GM12872 (cell line): ENCODE data around the gene BRS3.

ENCODE experiments used
- TF ChIP-seq, protein P1 (sequence below): IDR thresholded peaks from 3 replicates; pipeline ENCODE4 v1.5.1; 2011; ENCODE audit warnings: low read depth, mild to moderate bottlenecking, low read length, moderate library complexity; ENCODE audit not compliant: insufficient read depth

Gene BRS3

DNA sequence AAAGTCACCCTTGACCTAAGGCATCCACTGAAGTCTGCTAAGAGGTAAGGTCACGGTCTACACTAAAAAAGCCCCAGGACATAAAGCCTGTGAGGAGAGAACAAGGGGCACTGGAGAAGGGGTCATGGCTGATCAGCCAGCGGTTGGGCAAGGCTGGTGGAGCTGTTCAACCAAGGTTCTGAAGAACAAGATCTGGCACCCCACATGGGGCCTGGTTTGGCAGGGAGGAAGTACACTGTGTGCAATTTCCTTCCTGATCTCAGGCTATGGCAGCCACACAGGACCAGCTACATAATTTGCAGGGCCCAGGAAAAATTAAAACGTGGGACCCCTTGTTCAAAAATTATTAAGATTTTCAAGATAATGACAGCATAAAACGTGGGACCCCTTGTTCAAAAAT lies 14.1 kb upstream of the BRS3 start:
- TF ChIP-seq, protein P1, sequence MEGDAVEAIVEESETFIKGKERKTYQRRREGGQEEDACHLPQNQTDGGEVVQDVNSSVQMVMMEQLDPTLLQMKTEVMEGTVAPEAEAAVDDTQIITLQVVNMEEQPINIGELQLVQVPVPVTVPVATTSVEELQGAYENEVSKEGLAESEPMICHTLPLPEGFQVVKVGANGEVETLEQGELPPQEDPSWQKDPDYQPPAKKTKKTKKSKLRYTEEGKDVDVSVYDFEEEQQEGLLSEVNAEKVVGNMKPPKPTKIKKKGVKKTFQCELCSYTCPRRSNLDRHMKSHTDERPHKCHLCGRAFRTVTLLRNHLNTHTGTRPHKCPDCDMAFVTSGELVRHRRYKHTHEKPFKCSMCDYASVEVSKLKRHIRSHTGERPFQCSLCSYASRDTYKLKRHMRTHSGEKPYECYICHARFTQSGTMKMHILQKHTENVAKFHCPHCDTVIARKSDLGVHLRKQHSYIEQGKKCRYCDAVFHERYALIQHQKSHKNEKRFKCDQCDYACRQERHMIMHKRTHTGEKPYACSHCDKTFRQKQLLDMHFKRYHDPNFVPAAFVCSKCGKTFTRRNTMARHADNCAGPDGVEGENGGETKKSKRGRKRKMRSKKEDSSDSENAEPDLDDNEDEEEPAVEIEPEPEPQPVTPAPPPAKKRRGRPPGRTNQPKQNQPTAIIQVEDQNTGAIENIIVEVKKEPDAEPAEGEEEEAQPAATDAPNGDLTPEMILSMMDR = no peak

DNA sequence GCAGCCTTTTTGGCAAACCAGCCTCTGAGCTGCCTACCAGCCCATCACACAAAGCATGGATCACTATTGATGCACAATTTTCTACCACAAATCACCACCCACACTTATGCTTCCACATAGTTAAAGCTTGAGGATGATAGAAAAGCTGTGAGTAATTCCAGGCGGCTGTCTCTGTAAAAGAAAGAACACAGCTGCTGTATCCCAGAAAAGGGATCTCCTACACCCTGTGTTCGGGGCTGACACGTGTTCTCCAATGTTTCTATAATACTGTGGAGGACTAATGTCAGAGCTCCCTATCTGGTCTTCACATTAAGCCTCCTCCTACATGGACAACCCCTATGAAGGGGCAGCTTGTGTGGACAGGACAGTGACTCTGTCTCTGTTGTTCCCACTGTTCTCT lies 12.5 kb upstream of the BRS3 start:
- TF ChIP-seq, protein P1 = no peak

DNA sequence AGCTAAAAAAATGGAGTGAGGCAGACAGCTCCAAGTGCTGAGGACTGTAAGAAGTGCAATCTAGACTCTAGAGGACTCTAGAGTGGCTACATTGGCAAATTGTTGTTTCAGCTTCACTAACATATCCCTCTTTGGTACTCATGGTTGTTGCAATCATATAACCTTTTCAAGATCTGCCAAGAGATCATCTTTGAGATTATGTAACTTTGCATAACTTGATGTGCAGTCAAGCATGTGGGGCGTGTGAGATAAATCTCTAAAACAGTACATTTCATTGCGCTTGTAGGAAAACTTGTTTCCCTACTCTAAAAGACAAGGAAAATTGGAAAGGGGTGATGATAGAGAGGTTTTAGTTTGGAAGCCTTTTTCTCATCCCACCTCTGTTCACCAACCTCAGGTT lies 11.2 kb upstream of the BRS3 start:
- TF ChIP-seq, protein P1 = no peak

DNA sequence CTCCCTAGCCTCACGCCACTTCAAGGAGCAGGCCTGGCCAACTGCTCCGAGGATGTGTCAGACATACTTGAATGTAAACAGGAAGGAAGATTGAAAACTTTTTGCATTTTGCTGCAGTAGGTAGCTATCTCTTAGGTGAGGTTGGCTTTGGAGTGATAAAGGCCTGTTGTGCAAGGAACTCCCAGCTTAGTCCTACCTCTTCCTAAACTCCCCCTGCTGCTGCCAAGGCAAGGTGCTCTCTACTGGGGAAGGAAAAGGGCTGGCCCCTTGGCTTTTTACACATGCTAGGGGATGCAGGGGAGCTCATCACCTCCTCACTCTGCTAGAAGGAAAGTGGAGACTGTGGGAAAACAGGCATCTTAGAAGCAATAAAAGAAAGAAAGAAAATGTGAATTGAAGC lies 10.7 kb upstream of the BRS3 start:
- TF ChIP-seq, protein P1 = no peak

DNA sequence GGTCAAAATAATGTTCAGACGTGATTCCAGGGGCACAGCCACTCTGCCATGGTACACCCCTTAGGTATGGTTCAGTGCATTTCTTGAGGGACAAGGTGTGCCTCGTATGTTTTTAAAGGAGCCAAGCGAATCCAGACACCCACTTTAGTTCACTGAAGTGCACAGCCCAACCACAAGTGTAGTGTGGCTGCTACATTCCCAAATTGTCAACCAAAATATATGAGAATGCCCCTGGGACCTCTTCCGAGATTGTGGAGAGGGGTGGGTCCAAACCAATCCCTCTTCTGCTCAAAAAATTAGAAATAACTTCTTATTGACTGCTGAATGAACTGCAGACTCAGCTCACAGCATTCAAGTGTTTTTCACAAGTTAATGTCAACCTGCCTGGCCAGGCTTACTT lies 7.4 kb upstream of the BRS3 start:
- TF ChIP-seq, protein P1 = no peak

DNA sequence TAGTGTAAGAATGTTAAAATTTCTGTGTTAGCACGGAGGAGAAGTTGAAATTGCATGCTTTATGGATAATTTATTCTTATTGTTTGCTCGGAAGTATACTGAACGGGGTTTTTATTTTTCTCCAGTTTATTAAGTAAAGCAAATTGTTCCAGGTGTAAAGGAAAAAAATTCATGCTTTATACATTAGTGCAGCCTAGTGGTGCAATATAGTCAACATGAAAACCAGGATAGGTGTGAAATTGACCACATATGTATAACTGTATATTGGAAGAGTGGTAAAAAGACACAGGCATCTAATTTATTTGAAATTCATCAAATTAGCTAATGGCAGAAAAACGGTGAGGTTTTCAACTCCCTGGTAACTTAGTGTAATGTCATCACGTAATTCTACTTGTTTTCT lies 959 bp downstream of the BRS3 start:
- TF ChIP-seq, protein P1 = no peak

DNA sequence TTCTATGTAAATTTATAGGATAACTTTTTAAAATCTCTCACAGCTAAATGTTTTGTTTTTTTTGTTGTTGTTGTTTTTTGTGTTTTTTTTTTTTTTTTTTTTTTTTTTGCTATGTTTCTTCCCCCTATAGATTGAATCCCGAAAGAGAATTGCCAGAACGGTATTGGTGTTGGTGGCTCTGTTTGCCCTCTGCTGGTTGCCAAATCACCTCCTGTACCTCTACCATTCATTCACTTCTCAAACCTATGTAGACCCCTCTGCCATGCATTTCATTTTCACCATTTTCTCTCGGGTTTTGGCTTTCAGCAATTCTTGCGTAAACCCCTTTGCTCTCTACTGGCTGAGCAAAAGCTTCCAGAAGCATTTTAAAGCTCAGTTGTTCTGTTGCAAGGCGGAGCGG lies 4.1 kb downstream of the BRS3 start:
- TF ChIP-seq, protein P1 = no peak

DNA sequence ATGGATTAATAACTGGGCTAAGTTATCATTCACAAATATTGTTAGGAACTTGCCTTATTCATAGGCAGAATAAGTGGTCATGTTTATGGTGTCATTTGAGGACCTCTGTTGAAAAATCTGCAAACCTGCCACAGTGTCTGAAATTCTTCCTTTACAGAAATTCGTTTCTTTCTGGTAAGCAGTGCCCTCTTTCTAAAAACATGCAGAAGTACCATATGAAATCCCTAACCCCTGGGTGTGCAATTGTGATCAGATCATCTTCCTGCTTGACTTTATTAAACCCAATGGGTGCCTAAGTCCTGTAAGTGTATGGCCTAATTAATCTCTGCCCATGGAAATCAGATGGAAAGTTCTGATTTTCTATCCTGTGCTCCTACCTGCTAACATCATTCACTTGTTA lies 5.3 kb downstream of the BRS3 start:
- TF ChIP-seq, protein P1 = no peak
